Glomerular visceral epithelial cell (primary cell): ENCODE data around the gene METTL25B.
A peak's percentile ranks its signal among the peaks of the same experiment; 100 is the strongest.

Experiments used
- DNase-seq: peaks from one replicate; pipeline ENCODE4 v3.0.0-alpha.2; 2016; ENCODE audit errors: extremely low spot score

Gene METTL25B

DNA sequence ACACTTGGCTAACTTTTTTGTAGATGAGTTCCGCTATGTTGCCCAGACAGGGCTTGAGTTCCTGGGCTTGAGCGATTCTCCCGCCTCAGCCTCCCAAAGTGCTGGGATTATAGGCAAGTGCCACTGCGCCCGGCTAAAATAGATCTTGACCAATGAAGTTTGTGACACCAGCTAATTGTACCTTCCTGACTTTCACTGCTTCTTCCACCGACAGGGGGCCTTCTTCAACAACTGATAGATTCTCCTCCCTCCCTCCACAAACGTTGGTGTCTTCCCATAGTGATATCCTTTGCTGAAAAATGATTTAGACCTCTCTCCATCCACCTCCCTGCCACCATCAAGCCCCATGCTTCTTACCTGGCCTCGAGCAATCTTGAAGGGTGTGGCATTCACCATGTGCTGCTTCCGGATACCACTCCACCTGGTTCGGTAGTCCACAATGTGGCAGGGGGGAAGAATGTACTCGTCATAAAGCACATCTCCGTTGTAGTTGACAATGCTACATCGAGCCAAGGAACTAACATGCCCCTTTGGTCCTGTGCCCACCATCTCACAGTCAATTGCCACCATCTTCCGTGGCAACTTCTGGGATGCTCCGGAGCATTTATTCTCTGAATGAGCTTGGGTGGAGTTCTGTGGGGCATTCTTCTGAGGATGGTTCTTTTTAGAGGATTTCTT lies 1.6 kb upstream of the METTL25B start:
- DNase-seq: peak; percentile 74

- no peak for DNase-seq
Measured at GRCh38 chr1:156727492-156727891, 777 bp upstream of the METTL25B start.

- peak; percentile 96 for DNase-seq
Measured at GRCh38 chr1:156728599-156729462, 562 bp downstream of the METTL25B start, which contains the start of gene ISG20L2. Gene ISG20L2, minus strand, starts transcription at chr1:156728766. Its CDS starts 1,114 bp downstream, at chr1:156727652.

GRCh38 chr1:156733989-156734584 lies 5.8 kb downstream of the METTL25B start:
- DNase-seq: no peak

GRCh38 chr1:156738407-156738806 lies 10.1 kb downstream of the METTL25B start:
- DNase-seq: no peak

GRCh38 chr1:156738916-156739315 lies 10.6 kb downstream of the METTL25B start:
- no peak for DNase-seq

DNA sequence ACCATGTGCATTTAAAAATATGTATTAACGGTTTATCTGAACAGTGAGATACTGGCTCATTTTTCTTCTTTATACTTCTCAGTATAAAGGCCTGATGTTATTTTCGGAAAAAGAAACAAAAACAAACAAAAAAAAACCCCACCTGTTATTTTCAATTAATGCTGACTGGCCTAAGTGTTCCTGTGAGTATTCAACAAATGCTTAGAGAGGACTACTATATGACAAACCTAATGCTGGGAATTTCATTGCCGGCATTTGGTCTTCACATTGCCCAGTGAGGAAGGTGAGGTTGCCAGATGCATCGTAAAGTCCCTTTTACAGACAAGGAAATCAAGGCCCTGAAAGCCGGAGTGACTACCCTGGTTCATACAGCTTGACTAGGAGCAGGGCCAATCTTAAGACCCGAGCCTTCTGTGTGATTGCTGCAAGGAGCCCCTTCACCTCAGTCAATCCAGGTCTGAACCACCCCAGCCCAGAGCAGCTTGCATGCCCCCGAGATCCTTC lies 12.0 kb downstream of the METTL25B start:
- no peak for DNase-seq

DNA sequence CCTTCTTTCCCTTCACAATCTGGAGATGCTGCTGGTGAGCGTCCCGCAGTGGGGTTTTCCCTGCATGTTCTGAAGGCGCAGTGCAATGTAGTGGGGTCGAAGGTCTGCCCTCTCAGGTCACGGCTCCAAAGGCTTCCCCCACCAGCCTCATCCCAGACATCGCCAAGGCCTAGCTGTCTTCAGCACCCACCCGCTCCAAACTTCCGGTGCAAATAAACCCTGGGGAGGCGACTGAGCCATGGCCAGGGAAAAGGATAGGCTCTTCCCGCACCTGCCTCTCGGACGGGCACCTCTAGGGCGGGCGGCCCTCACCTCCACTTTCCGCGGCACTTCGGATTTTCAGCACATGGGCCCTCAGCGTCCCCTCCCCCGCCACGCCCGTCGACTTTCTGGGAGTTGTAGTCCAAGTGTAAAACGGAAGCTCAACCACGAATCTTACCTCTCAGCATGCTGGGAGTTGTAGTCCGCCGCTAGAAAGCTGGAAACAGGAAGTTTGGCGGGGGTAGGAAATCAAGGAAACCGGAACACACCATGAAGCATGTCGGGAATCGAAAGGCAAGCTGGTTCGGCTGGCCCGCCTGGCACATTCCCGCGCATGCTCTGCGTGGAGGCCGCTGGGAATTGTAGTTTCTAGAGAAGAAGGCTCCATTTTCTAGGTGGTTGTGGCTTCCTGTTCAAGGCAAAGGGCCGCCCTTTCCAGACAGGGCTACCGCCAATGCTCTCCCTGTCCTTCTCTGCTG lies 12.6 kb downstream of the METTL25B start, which contains the start of gene MRPL24:
Gene MRPL24 (minus strand): TSS at position 348 of the 740 bp plus-strand sequence. CDS start 2,384 bp downstream, outside the sequence.
- peak; percentile 100 for DNase-seq

GRCh38 chr1:156741481-156741983 lies 13.3 kb downstream of the METTL25B start:
- DNase-seq: no peak

DNA sequence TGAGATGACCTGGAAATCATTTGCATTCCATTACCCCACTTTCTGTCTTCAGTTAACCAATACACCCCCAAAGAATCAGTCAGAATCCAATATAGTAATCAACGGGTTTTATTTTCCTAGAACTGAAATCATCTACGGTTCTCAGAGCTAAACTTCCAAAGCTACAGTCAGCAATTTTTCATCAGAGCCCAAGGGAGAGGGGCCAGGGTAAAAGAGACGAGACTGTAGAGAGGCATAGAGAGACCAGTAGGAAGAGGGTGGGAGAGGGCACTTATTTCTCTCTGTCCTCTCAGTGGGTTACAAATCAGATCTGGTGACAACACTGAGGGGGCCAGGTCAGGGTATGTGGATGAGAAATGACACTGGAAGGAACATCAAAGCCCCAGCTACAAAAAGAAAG lies 13.7 kb downstream of the METTL25B start:
- DNase-seq: no peak

- no peak for DNase-seq
Measured at GRCh38 chr1:156742801-156743200, 14.5 kb downstream of the METTL25B start.

DNA sequence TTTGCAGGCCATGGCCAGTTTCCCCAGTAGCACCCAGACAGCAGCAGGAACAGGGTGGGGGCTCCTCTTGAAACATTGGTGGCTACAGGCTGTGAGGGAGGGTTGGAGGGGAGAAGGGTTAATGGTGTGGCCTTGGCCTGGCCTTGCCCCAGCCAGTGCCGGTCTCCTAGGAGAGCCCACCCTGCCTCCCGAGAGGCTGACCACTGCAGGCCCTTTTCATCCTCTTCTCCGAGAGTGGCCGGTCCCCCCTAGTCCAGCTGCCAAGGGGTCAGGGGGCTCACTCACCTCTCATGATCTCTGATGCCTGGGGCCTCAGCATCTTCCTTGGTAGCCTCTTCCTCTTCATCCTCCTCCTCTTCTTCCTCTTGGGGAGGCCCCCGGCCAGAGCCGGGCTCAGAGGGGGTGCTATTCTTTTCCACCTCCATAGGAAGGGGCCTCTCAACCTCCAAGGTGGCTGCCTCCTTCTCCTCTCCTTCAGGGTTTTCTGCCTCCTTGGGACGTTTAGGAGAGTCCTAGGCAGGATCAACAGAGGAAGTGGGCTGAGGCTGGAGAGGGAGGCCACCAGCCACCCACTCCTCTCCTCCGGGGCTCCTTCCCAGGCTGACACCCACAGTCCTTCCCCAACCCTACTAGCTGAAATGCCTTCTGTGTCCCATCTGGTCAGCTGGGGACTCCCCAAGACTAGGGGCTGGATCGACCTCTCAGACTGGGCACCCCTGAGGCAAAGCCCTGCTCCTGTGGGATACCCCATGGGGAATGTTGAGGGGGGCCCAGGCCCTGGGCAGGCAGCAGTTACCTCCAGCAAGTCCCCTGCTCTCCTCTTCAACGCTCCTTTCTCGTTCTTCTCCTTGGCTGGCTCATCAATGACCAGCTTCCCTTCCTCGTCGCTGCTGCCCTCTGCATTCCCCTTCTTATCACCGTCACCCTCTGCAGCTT lies 15.4 kb downstream of the METTL25B start:
- no peak for DNase-seq

DNA sequence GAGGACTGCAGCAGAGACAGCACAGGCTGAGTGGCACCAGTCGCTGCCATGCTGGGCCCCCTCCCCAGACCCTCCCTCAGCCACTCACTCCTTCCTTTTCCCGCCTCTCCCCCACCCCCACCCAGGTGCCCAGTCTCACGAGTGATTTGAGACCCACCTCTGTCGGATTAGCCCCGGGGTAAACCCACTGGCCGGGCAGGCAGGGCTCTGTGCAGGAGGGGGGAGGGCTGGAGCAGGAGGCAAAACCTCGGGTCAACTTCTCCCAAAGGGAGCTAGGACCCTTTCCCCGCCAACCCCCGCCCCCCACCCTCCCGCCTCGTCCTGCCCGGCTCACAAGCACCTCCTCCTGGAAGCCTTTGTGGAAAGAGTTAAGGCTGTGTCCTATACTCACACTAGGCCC lies 16.1 kb downstream of the METTL25B start:
- DNase-seq: no peak

- DNase-seq: no peak
Measured at GRCh38 chr1:156744786-156745419, 16.6 kb downstream of the METTL25B start.

DNA sequence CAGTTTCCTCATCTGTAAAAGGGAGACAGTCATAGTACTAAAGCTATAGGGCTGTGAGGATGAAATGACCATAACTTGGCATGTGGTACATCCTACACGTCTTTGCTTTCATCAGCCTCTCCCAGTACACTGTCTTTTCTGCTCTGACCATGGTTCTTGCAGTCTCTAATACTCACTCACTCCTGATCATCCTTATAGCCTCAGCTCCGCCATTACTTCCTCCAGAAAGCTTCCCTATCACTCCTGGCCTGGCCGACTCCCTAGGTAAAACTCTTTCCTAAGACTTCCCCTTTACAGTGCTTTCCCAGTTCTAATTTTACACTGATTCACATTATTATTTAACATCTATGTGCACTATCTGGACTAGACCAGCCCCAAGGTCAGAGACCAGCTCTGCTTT lies 17.6 kb downstream of the METTL25B start:
- DNase-seq: no peak

DNA sequence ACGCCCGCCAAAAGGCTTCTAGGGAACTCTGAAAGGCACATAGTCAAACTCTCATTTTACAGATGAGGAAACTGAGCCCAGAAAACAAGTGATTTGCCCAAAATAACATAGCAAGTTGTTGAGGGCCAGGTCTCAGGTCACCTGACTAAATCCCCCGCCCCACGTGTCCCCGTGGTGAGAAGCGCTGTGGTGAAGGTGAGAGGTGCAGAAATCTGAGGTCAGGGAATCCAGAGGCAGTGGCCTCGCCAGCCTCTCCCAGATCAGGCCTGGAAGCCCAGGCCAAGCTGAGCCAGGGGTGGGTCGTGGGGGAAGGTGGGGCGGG lies 18.1 kb downstream of the METTL25B start:
- DNase-seq: no peak

GRCh38 chr1:156746728-156747631 lies 18.7 kb downstream of the METTL25B start:
- peak; percentile 98 for DNase-seq

GRCh38 chr1:156747742-156748669 lies 19.7 kb downstream of the METTL25B start:
- no peak for DNase-seq
